Activated CD8-positive, alpha-beta memory T cell treated with anti-CD3 and anti-CD28 coated beads, Interleukin-2, amount 50 U/mL, for 24 hours (primary cell): ENCODE data around the gene PLB1.
"Not testable (repeated sequence)": the region's sequence is repeated elsewhere in the genome, so short reads cannot be mapped to it uniquely, and the experiment has no call there.

Source experiments
- DNase-seq: peaks from one replicate; pipeline ENCODE4 v3.0.0-alpha.2; 2020; ENCODE audit errors: extremely low read depth

The PLB1 gene

DNA sequence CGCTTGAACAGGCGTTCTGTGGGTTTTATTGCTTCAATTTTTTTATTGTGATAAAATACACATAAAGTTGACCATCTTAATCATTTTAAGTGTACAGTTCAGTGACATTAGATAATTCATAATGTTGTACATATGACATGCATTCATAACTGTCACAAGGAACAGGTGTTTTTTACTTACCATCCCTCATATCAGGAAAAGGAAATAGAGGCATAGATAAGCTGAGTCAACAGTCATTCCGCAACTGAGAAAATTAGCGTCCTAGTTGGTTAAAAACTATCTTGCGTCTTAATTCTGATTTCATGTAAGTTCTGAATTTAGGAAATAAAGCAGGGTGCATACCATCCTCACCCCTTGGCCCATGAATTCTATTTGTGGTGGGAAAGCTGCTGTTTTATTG is 36.5 kb downstream of the PLB1 start:
- DNase-seq: no peak

DNA sequence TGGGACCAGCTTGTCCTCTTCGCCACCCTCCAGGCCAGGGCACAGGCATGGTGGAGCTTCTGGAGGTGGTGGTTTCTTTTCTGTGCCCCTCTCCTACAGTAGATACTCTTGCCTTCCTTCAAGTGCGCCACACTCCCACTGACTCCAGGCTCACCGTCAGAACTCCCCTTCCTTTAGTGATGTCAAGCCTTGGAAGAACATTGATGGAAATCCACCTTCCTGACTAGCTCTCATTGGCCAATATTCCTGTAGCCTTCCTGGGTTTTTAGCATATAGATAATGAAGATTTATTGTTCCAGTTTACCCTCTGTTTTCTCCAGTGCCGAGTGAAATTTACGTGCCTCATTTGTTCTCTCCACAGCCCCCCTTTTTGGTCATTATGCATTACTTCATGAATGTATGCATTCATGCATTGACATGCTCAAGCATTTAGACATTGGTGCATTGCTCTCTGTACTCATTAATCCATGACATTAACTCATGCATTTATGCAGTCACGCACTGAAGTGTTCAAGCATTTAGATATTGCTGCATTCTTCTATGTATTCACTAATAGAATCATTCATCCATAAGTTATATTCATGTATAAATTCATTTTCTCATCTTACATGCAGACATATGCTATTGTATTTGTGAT is 37.3 kb downstream of the PLB1 start:
- no peak for DNase-seq

GRCh38 chr2:28534817-28535216 is 39.0 kb downstream of the PLB1 start:
- no peak for DNase-seq

GRCh38 chr2:28538134-28538533 is 42.3 kb downstream of the PLB1 start:
- no peak for DNase-seq

DNA sequence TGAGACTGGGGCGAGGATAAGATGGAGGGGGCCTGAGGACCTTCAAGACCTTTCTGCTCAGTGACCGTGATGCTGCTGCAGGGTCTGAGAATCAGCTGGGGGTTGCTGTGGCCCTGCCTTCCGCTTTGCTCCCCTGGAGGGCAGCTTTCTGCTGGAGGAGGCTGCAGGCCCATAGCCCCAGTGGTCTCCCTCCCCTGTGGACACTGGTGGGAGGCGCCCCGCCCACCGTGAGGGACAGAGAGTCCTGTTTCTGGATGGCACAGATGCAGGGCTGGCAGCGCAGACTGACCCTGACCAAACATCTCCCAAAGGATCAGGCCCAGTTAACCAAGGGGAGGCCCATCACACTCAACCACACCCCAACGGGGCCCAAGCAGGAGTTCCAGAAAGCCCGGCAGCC is 42.8 kb downstream of the PLB1 start:
- DNase-seq: no peak

- no peak for DNase-seq
These were observed 43.3 kb downstream of the PLB1 start for GRCh38 chr2:28539118-28539541.

DNA sequence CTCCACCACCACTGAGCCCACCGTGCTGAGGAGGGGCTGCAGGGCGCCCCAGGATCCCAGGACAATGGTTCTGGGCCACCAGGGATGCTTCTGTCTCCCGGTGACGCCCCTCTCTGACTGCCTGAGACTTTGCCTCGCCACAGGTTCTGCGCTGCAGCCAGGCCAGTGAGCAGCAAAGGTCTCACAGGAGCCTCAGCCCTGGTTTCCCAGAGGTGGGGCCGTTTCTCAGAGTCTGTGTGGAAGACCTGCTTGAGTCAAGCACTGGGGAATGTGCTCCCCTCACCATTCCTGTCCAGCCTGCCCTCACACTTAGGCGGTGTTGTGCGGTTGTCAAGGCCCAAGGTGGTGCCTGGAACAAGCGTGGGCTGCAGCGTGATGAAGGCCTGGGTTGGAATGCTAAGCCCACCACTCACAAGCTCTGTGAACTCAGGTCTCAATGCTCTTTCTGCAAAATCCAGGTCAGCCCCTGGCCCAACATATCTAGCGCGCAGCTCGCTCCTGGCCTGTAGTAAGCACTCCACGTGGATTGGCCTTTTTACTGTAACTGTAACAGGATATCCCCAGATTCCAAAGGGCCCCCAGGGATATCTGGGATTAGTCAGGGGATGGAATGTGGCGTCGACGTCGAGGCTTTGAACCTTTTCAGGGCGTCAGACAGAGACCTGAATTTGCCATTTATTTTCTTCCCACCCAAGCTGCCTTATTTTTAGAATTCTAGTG is 47.6 kb downstream of the PLB1 start:
- DNase-seq: no peak

- DNase-seq: no peak
These were observed 48.1 kb downstream of the PLB1 start for GRCh38 chr2:28544036-28544346.

- DNase-seq: no peak
These were observed 48.6 kb downstream of the PLB1 start for GRCh38 chr2:28544405-28544921.

GRCh38 chr2:28544922-28545589 is 49.2 kb downstream of the PLB1 start:
- DNase-seq: no peak

DNA sequence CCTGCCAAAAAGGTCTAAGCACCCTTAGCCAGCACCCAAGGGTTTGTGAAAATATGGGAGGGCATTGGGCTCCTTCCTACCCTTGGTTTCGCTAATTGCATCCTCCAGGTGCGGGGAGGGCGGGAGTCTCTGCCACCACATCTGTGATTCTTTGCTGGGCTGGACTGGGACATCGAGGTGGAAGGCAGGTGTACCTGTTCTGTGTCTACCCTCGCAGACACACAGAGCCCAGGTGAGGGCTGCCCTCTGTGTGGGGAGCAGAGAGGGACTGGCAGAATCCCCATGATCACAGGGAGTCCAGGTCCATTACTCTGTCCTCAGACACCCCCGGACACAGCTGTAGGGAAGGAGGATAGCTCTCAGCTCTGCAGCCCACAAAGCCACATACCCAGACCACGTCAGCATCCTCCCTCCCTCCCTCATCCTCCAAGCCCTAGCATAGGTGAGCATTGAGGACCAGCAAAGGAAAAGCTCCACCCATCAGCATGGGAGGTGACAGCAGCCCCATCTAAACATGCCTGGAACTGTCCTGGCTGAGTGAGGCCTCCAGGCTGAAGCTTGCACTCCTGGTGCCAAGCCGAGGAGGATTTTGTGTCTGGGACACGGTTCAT is 49.8 kb downstream of the PLB1 start:
- DNase-seq: no peak

DNA sequence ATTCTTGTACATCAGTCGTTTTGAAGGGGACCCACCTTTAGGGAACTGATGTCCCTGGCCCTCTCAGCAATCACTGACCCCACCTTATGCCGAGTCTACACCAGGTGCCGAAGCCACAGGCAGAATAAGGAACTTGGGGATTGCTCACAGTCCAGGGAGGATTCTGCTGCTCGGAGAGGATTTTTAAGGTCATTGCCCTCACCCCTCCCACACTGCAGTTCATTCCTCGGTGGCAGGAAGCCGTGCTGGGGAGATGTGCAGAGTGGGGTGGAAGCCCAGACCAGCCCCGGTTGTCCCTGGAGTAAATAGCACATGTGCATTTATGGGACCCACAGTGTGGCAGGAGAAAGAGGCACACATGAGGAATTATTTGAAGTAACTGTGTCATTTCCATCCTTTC is 50.4 kb downstream of the PLB1 start:
- DNase-seq: no peak

GRCh38 chr2:28547223-28547860 is 51.5 kb downstream of the PLB1 start:
- no peak for DNase-seq

GRCh38 chr2:28547906-28548600 is 52.2 kb downstream of the PLB1 start:
- DNase-seq: no peak

- DNase-seq: not testable (repeated sequence)
These were observed 54.5 kb downstream of the PLB1 start for GRCh38 chr2:28550345-28550744.

GRCh38 chr2:28552045-28552823 is 56.4 kb downstream of the PLB1 start:
- no peak for DNase-seq

- DNase-seq: no peak
These were observed 60.4 kb downstream of the PLB1 start for GRCh38 chr2:28556303-28556702.

DNA sequence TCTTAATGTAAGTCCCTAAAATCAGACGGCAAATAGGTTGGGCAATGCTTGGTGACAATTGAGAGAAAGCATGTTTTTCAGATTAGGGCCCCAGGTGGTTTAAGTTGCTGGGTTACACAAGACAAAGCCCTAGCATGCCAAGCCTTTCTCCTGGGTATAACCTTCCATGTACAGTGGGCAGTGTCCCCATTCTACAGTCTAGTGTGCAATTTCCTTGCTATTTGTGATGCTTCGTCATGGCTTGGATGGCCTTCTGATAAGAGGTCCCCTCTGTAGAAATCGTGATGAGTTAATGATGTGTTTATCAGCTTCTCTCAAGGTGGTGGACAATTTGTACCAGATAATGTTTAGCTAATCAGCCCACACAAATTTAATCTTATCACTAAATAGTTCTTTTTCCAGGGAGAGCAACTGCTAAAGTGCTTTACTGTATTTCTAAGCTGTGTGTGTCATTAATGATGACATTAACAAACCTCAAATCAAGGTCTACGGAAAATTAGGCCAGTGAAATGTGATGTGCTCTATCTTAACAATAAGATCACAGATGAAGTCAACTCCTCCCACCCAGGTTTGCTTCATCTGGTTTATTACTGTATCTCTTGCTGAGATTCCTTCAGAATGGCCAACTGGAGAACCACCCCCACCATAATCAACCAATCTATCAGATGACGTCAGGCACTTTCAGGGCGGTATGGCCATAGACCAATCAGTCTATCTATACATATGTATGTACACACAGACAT is 61.7 kb downstream of the PLB1 start:
- no peak for DNase-seq

GRCh38 chr2:28558158-28558820 is 62.4 kb downstream of the PLB1 start:
- no peak for DNase-seq
